ENCODE data around the gene VPS25. TPM values are rescaled to one million over a fixed set of nuclear protein-coding genes. Genes with fewer than 3 reads are reported as not detected.

Gene VPS25
- total and polyA plus RNA-seq, 2 donors from 2014 or later = 85.2 to 112 TPM

GRCh38 chr17:42779304-42779935 is 6.2 kb downstream of the VPS25 start:
- H3K27me3 ChIP-seq (ENCODE audit: control insufficient read depth, insufficient read depth, low read length) = peaks cover 29% of the 10 kb centered on the region
- H3K4me1 ChIP-seq (ENCODE audit: control insufficient read depth in 2 of 3, insufficient read depth in 2 of 3, low read depth in 1 of 3, low read length in 3 of 3) = peaks cover 0 to 6% (median 0%) of the 10 kb centered on the region in 3 donors
- no peak for TF ChIP-seq CTCF (IDR thresholded peaks at IDR 0.05; ENCODE audit: borderline replicate concordance, extremely low read depth, insufficient read depth)
- intact Hi-C loops (cut with DNase I) = no loop called here
- H3K4me3 ChIP-seq (ENCODE audit: low read length in 3 of 3) = peak overlapping the region in 1 of 3 donors; percentile 79
- H3K9ac ChIP-seq (ENCODE audit: low read length in 3 of 3) = peak overlapping the region in 1 of 3 donors; percentile 42
- DNase-seq (peak in 2 of 5 donors; percentile 47 to 79), FAIRE-seq (no peak)
- peak overlapping the region; percentile 69 to 79 for H3K27ac ChIP-seq (ENCODE audit: low read depth in 2 of 2, low read length in 2 of 2)
- no peaks in the 10 kb centered on the region for H3K9me3 ChIP-seq (ENCODE audit: control insufficient read depth in 2 of 3, insufficient read depth in 1 of 3, low read length in 3 of 3)
- H3K36me3 ChIP-seq (ENCODE audit: control insufficient read depth in 2 of 3, insufficient read depth in 3 of 3, low read length in 3 of 3) = peaks cover 4 to 27% (median 12%) of the 10 kb centered on the region in 3 donors

GRCh38 chr17:42779936-42780850 is 6.9 kb downstream of the VPS25 start, which contains the start of gene WNK4:
TSS of gene WNK4 (plus strand) at chr17:42780610. CDS start at chr17:42780699, 89 bp downstream.
- H3K27me3 ChIP-seq (ENCODE audit: control insufficient read depth, insufficient read depth, low read length) = peaks cover 33% of the 10 kb centered on the region
- DNase-seq (peak; percentile 39 to 81 (median 59)), FAIRE-seq (no peak)
- H3K9ac ChIP-seq (ENCODE audit: low read length in 3 of 3) = peak within 1 kb of the TSS; percentile 15 to 88 (median 58)
- intact Hi-C loops (cut with DNase I) = no loop called here
- H3K4me1 ChIP-seq (ENCODE audit: control insufficient read depth in 2 of 3, insufficient read depth in 2 of 3, low read depth in 1 of 3, low read length in 3 of 3) = peaks cover 0 to 10% (median 2%) of the 10 kb centered on the region in 3 donors
- no peak for TF ChIP-seq CTCF (IDR thresholded peaks at IDR 0.05; ENCODE audit: borderline replicate concordance, extremely low read depth, insufficient read depth)
- H3K36me3 ChIP-seq (ENCODE audit: control insufficient read depth in 2 of 3, insufficient read depth in 3 of 3, low read length in 3 of 3) = peaks cover 4 to 26% (median 12%) of the 10 kb centered on the region in 3 donors
- peak within 1 kb of the TSS; percentile 57 to 79 (median 71) for H3K4me3 ChIP-seq (ENCODE audit: low read length in 3 of 3)
- H3K9me3 ChIP-seq (ENCODE audit: control insufficient read depth in 2 of 3, insufficient read depth in 1 of 3, low read length in 3 of 3) = no peaks in the 10 kb centered on the region
- peak within 1 kb of the TSS; percentile 82 to 85 for H3K27ac ChIP-seq (ENCODE audit: low read depth in 2 of 2, low read length in 2 of 2)

GRCh38 chr17:42780851-42781638 is 7.8 kb downstream of the VPS25 start:
- peaks cover 0 to 17% (median 9%) of the 10 kb centered on the region in 3 donors for H3K36me3 ChIP-seq (ENCODE audit: control insufficient read depth in 2 of 3, insufficient read depth in 3 of 3, low read length in 3 of 3)
- peak overlapping the region; percentile 15 to 88 (median 58) for H3K9ac ChIP-seq (ENCODE audit: low read length in 3 of 3)
- peak overlapping the region; percentile 57 to 79 (median 71) for H3K4me3 ChIP-seq (ENCODE audit: low read length in 3 of 3)
- peaks cover 0 to 10% (median 2%) of the 10 kb centered on the region in 3 donors for H3K4me1 ChIP-seq (ENCODE audit: control insufficient read depth in 2 of 3, insufficient read depth in 2 of 3, low read depth in 1 of 3, low read length in 3 of 3)
- no peak for TF ChIP-seq CTCF (IDR thresholded peaks at IDR 0.05; ENCODE audit: borderline replicate concordance, extremely low read depth, insufficient read depth)
- peak overlapping the region; percentile 78 to 82 for H3K27ac ChIP-seq (ENCODE audit: low read depth in 2 of 2, low read length in 2 of 2)
- DNase-seq (peak in 1 of 5 donors; percentile 67), FAIRE-seq (no peak)
- intact Hi-C loops (cut with DNase I) = no loop called here
- H3K9me3 ChIP-seq (ENCODE audit: control insufficient read depth in 2 of 3, insufficient read depth in 1 of 3, low read length in 3 of 3) = no peaks in the 10 kb centered on the region
- H3K27me3 ChIP-seq (ENCODE audit: control insufficient read depth, insufficient read depth, low read length) = peaks cover 40% of the 10 kb centered on the region

Measured in kidney (tissue), 14 donors.